H9 (cell line): ENCODE results near the gene NXPH3. TPM values are rescaled to one million over a fixed set of nuclear protein-coding genes. Genes with fewer than 3 reads are reported as not detected.

ENCODE experiments used
- DNase-seq: peaks from one replicate; pipeline ENCODE4 v3.0.0-alpha.2; 2017
- H2AFZ ChIP-seq: one replicate; pipeline ENCODE4 v1.6.1; 2013; ENCODE audit warnings: mild to moderate bottlenecking, low read length, control low read depth, moderate library complexity
- H2AK5ac ChIP-seq: 2 replicates; pipeline ENCODE4 v1.6.1; 2013; ENCODE audit warnings: low read length, control low read depth, mixed read lengths; ENCODE audit not compliant: insufficient read length
- H2BK120ac ChIP-seq: one replicate; pipeline ENCODE4 v1.6.1; 2013; ENCODE audit warnings: low read depth, mild to moderate bottlenecking, low read length, control low read depth, inconsistent platforms; ENCODE audit not compliant: poor library complexity, severe bottlenecking
- H2BK12ac ChIP-seq: 2 replicates; pipeline ENCODE4 v1.6.1; 2013; ENCODE audit warnings: low read length, control low read depth, mixed read lengths, low read depth; ENCODE audit not compliant: insufficient read length
- H2BK15ac ChIP-seq: 2 replicates; pipeline ENCODE4 v1.6.1; 2013; ENCODE audit warnings: low read depth, low read length, control low read depth
- H2BK20ac ChIP-seq: one replicate; pipeline ENCODE4 v1.6.1; 2013; ENCODE audit warnings: low read depth, mild to moderate bottlenecking, low read length, control low read depth, inconsistent platforms; ENCODE audit not compliant: poor library complexity, severe bottlenecking
- H2BK5ac ChIP-seq: 2 replicates; pipeline ENCODE4 v1.6.1; 2013; ENCODE audit warnings: low read length, control low read depth, mixed read lengths; ENCODE audit not compliant: insufficient read length
- H3K14ac ChIP-seq: 2 replicates; pipeline ENCODE4 v1.6.1; 2013; ENCODE audit warnings: low read length, control low read depth; ENCODE audit not compliant: insufficient read depth
- H3K18ac ChIP-seq: 2 replicates; pipeline ENCODE4 v1.6.1; 2013; ENCODE audit warnings: low read depth, mild to moderate bottlenecking, mixed read lengths, low read length, control low read depth; ENCODE audit not compliant: insufficient read length
- H3K23ac ChIP-seq: 2 replicates; pipeline ENCODE4 v1.6.1; 2013; ENCODE audit warnings: low read length, control low read depth, mixed read lengths, low read depth; ENCODE audit not compliant: insufficient read length
- H3K23me2 ChIP-seq: 2 replicates; pipeline ENCODE4 v1.6.1; 2013; ENCODE audit warnings: low read depth, mild to moderate bottlenecking, mixed read lengths, low read length, control low read depth; ENCODE audit not compliant: insufficient read length, poor library complexity, severe bottlenecking
- H3K27ac ChIP-seq: 2 replicates; pipeline ENCODE4 v1.5.1; 2013; ENCODE audit warnings: low read length, control low read depth, mixed read lengths, low read depth; ENCODE audit not compliant: insufficient read length
- H3K27me3 ChIP-seq: 2 replicates; pipeline ENCODE4 v1.6.1; 2013; ENCODE audit warnings: low read length, control low read depth, inconsistent platforms; ENCODE audit not compliant: insufficient read depth
- H3K4ac ChIP-seq: 2 replicates; pipeline ENCODE4 v1.6.1; 2013; ENCODE audit warnings: low read depth, mild to moderate bottlenecking, control low read depth, inconsistent platforms, low read length, moderate library complexity
- H3K4me1 ChIP-seq: 2 replicates; pipeline ENCODE4 v1.6.1; 2013; ENCODE audit warnings: low read length, control low read depth, inconsistent platforms; ENCODE audit not compliant: insufficient read depth
- H3K4me2 ChIP-seq: 2 replicates; pipeline ENCODE4 v1.6.1; 2013; ENCODE audit warnings: low read length, control low read depth, mixed read lengths; ENCODE audit not compliant: insufficient read length, insufficient read depth
- H3K56ac ChIP-seq: 2 replicates; pipeline ENCODE4 v1.6.1; 2013; ENCODE audit warnings: low read depth, mild to moderate bottlenecking, mixed read lengths, low read length, control low read depth; ENCODE audit not compliant: insufficient read length
- H3K79me1 ChIP-seq: 2 replicates; pipeline ENCODE4 v1.6.1; 2013; ENCODE audit warnings: low read depth, mild to moderate bottlenecking, moderate library complexity, low read length, control low read depth, inconsistent platforms; ENCODE audit not compliant: insufficient read depth, poor library complexity, severe bottlenecking
- H3K79me2 ChIP-seq: 2 replicates; pipeline ENCODE4 v1.6.1; 2013; ENCODE audit warnings: low read length, control low read depth, inconsistent platforms; ENCODE audit not compliant: insufficient read depth
- H3K9ac ChIP-seq: 2 replicates; pipeline ENCODE4 v1.6.1; 2013; ENCODE audit warnings: low read length, control low read depth, mixed read lengths; ENCODE audit not compliant: insufficient read length; ENCODE audit errors: extremely low read depth
- H3K9me3 ChIP-seq: one replicate; pipeline ENCODE4 v1.6.1; 2013; ENCODE audit warnings: low read depth, low read length, inconsistent platforms; ENCODE audit not compliant: control insufficient read depth
- H3T11ph ChIP-seq: one replicate; pipeline ENCODE4 v1.6.1; 2013; ENCODE audit warnings: mild to moderate bottlenecking, low read length, control low read depth, inconsistent platforms
- H4K20me1 ChIP-seq: one replicate; pipeline ENCODE4 v1.6.1; 2013; ENCODE audit not compliant: control insufficient read depth, insufficient read length, insufficient read depth
- H4K5ac ChIP-seq: 2 replicates; pipeline ENCODE4 v1.6.1; 2013; ENCODE audit warnings: low read depth, mild to moderate bottlenecking, mixed read lengths, low read length, control low read depth; ENCODE audit not compliant: insufficient read length
- H4K8ac ChIP-seq: replicated peaks from 2 replicates; pipeline ENCODE4 v1.6.1; 2013; ENCODE audit warnings: low read length, control low read depth, mixed read lengths, low read depth; ENCODE audit not compliant: insufficient read length
- H4K91ac ChIP-seq: 2 replicates; pipeline ENCODE4 v1.6.1; 2013; ENCODE audit warnings: low read depth, mild to moderate bottlenecking, moderate library complexity, mixed read lengths, low read length, control low read depth; ENCODE audit not compliant: insufficient read length
- H3K27ac Mint-ChIP-seq, 3 experiments: 2 replicates in 2 of 3; 3 replicates in 1 of 3; pipeline ENCODE4 v1.8.0; 2020 to 2021; ENCODE audit warnings: mixed read lengths in 3 of 3, mild to moderate bottlenecking in 1 of 3, moderate library complexity in 1 of 3
- H3K27me3 Mint-ChIP-seq: 2 replicates; pipeline ENCODE4 v1.8.0; 2021; ENCODE audit warnings: low read depth, mild to moderate bottlenecking, moderate library complexity, mixed read lengths
- H3K36me3 Mint-ChIP-seq, 3 experiments: 2 replicates in 2 of 3; 3 replicates in 1 of 3; pipeline ENCODE4 v1.8.0; 2020 to 2021; ENCODE audit warnings: low read depth in 3 of 3, mixed read lengths in 3 of 3; ENCODE audit not compliant: insufficient read depth in 1 of 3
- H3K4me1 Mint-ChIP-seq, 2 experiments: 2 replicates each; pipeline ENCODE4 v1.8.0; 2020; ENCODE audit warnings: mixed read lengths in 2 of 2
- H3K4me3 Mint-ChIP-seq, 2 experiments: 2 replicates in 1 of 2; 3 replicates in 1 of 2; pipeline ENCODE4 v1.8.0; 2020 to 2021; ENCODE audit warnings: mild to moderate bottlenecking in 2 of 2, mixed read lengths in 2 of 2, moderate library complexity in 1 of 2
- H3K9me3 Mint-ChIP-seq, 2 experiments: 2 replicates in 1 of 2; 3 replicates in 1 of 2; pipeline ENCODE4 v1.8.0; 2020; ENCODE audit warnings: mild to moderate bottlenecking in 2 of 2, mixed read lengths in 2 of 2, moderate library complexity in 1 of 2
- CTCF ChIP-seq: fragments of 200-600 bp; sonication (generic); conservative IDR thresholded peaks from 3 replicates; pipeline ENCODE4 v1.8.0; 2021; ENCODE audit warnings: antibody characterized with exemption, mild to moderate bottlenecking
- WGBS: extraction: QIAGEN DNeasy Blood & Tissue Kit; methylation state at CpG from one replicate; pipeline ENCODE4 v1.1.7; 2013; ENCODE audit warnings: missing lambda C conversion rate, low lambda C conversion rate, mixed read lengths; ENCODE audit not compliant: insufficient read length; ENCODE audit errors: extremely low coverage; 5-methylcytosine and 5-hydroxymethylcytosine counted together
- total RNA-seq: library from RNA; stranded (reverse); gene quantifications from 2 replicates; pipeline ENCODE4 v1.2.1, GENCODE V29; 2021

NXPH3 gene
- total RNA-seq, 1 experiment from 2014 or later = 1.3 TPM

- H3K27me3 Mint-ChIP-seq = no peaks in the 10 kb centered on the region
- H2AK5ac ChIP-seq = no peak overlapping the region
- no peaks in the 10 kb centered on the region for H3K79me2 ChIP-seq
Measured at GRCh38 chr17:49618028-49618611, 42.4 kb downstream of the NXPH3 start.

More at GRCh38 chr17:49618028-49618611, 42.4 kb downstream of the NXPH3 start:
- TF ChIP-seq CTCF = no peak
- no peaks in the 10 kb centered on the region for H4K20me1 ChIP-seq
- no peaks in the 10 kb centered on the region for H3K4me1 ChIP-seq
- H3K9ac ChIP-seq = no peak overlapping the region
- H3T11ph ChIP-seq = no peak overlapping the region
- peaks cover 6% of the 10 kb centered on the region for H3K79me1 ChIP-seq
- H3K9me3 ChIP-seq = no peaks in the 10 kb centered on the region
- Mint-ChIP-seq H3K4me1 (no peaks in the 10 kb centered on the region), H3K36me3 (peaks cover 14 to 56% (median 55%) of the 10 kb centered on the region in 3 experiments; a peak in 6 of 7 replicates), H3K4me3 (no peak overlapping the region), H3K27ac (no peak overlapping the region; a peak in 1 of 7 replicates), H3K9me3 (no peaks in the 10 kb centered on the region)
- H2BK12ac ChIP-seq = no peak overlapping the region
- no peak overlapping the region for H2BK15ac ChIP-seq
- H3K14ac ChIP-seq = no peak overlapping the region
- no peak overlapping the region for H4K91ac ChIP-seq
- H3K18ac ChIP-seq = no peak overlapping the region
- DNase-seq = no peak
- no peak overlapping the region for H2BK120ac ChIP-seq
- no peak overlapping the region for H2AFZ ChIP-seq
- no peak overlapping the region for H2BK5ac ChIP-seq
- no peak overlapping the region for H4K5ac ChIP-seq
- no peak overlapping the region for H3K4me2 ChIP-seq
- H3K27me3 ChIP-seq = no peaks in the 10 kb centered on the region
- H3K23ac ChIP-seq = no peak overlapping the region
- no peak overlapping the region for H4K8ac ChIP-seq
- no peaks in the 10 kb centered on the region for H3K23me2 ChIP-seq
- H3K4ac ChIP-seq = no peak overlapping the region
- WGBS = no CpG with 5 or more reads among the region's 3 CpGs
- no peak overlapping the region for H3K27ac ChIP-seq
- H3K56ac ChIP-seq = no peak overlapping the region
- H2BK20ac ChIP-seq = no peak overlapping the region
